Activated gamma-delta T cell treated with anti-CD3 and anti-CD28 coated beads, Interleukin-2, amount 50 U/mL, for 16 hours (primary cell): ENCODE results near the gene SNX32.
"Not testable (repeated sequence)": the region's sequence is repeated elsewhere in the genome, so short reads cannot be mapped to it uniquely, and the experiment has no call there.

Experiments
- DNase-seq: peaks from one replicate; pipeline ENCODE4 v3.0.0-alpha.2; 2020; ENCODE audit warnings: low read depth

SNX32 gene

GRCh38 chr11:65886826-65887722 lies 53.3 kb downstream of the SNX32 start:
- no peak for DNase-seq

GRCh38 chr11:65887723-65888162 lies 54.0 kb downstream of the SNX32 start:
- DNase-seq: no peak

GRCh38 chr11:65888163-65888814 lies 54.5 kb downstream of the SNX32 start, which contains the start of gene FIBP:
FIBP (minus strand) TSS chr11:65888471; CDS start chr11:65888418, 53 bp downstream.
- DNase-seq: peak; percentile 93

DNA sequence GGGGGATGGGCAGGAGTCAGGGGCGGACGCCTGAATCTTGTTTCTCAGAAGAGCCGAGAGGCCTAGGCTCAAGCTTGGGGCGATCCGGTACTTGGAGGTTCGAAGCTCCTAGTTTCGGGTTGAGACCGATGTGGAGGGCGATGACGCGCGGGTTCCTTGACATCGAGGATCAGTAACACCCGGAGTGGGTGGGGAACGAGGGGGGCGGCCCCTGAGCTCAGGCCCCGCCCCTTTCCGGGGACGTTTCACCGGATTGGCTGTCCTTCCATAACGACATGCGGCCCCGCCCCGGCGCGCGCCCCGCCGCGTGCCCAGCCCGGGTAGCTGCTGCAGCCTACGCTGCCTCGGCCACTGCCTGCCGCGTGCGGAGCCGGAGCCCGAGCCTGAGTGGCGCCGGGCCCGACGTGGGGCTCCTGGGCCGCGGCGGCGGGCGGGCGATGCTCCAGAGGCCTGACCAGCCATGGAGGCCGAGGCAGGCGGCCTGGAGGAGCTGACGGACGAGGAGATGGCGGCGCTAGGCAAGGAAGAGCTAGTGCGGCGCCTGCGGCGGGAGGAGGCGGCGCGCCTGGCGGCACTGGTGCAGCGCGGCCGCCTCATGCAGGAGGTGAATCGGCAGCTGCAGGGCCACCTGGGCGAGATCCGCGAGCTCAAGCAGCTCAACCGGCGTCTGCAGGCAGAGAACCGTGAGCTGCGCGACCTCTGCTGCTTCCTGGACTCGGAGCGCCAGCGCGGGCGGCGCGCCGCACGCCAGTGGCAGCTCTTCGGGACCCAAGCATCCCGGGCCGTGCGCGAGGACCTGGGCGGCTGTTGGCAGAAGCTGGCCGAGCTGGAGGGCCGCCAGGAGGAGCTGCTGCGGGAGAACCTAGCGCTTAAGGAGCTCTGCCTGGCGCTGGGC lies 56.8 kb downstream of the SNX32 start, which contains the start of gene CCDC85B:
Gene CCDC85B (plus strand): TSS at position 350 of the 895 bp plus-strand sequence. CDS start 111 bp downstream, at position 461.
- DNase-seq: peak; percentile 98

DNA sequence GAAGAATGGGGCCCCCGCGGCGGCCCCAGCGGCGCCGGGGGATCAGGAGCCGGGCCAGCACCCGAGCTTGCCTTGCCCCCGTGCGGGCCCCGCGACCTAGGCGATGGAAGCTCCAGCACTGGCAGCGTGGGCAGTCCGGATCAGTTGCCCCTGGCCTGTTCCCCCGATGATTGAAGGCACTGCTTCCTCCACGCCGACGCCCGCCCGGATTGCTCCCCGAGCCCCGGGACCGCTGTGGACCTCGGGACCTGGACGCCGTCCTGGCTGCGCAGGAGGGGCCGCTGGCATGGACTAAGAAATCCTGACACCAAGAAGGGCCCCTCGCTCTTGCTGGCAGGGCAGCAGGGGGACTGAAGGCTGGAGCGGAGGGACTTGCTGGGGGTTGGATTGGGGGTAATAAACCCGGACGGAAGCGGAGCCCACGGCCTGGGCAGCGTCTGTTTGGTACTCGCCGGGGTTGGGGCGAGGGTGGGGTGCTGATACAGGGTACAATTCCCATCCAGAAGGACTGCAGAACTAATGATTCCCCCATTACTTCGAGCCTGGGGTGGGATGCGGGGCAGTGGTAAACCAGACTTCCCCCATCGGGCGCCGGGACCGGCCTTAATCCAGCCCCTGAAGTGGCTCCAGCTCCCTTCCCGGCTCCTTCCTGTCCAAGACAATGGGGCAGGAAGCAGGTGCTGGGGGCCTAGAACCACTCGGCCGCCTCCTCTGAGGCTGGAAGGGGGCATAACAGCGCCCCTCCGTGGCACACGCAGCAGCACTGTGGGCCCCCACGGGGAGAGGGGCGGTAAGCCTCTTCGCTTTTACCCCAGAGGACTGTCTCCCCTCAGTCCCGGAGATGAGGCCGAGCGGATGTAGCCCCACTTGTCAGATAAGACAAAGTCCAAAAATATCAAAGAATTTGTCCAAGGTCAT lies 57.7 kb downstream of the SNX32 start:
- DNase-seq: no peak

GRCh38 chr11:65892137-65892540 lies 58.4 kb downstream of the SNX32 start:
- not testable (repeated sequence) for DNase-seq

DNA sequence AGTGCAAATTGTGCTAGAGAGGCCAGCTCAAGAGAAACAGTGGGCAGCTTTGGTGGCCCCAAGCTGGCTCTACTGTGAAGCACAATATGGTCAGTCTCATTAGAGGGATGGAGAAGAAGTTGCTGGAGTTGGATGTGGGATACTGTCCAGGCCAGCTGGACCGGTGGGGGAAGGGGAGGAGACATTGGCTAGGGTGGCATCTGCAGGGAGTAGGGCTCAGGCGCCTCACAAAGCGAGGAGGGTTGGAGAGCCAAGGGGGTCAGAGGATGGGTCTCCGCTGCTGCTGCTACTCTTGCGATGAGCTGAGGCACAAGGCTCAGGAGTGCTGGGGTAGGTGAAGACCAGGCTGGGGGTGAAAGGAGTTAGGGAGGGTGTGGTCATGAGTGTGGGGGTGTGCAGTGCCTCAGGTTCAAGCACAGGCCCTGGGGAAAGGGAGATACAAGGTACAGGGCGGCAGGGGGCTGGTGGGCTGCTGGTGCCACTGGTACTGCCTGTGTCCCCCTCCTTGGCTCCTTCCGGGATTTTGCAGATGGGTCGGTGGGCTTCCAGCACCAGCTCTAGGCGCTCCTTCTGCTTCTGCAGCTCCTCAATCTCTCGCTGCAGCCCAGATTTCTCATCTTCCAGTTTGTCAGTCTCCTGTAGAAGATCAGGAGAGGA lies 59.0 kb downstream of the SNX32 start:
- DNase-seq: no peak

GRCh38 chr11:65894034-65894591 lies 60.4 kb downstream of the SNX32 start:
- no peak for DNase-seq

- DNase-seq: no peak
These were observed 61.8 kb downstream of the SNX32 start for GRCh38 chr11:65895482-65895981.

DNA sequence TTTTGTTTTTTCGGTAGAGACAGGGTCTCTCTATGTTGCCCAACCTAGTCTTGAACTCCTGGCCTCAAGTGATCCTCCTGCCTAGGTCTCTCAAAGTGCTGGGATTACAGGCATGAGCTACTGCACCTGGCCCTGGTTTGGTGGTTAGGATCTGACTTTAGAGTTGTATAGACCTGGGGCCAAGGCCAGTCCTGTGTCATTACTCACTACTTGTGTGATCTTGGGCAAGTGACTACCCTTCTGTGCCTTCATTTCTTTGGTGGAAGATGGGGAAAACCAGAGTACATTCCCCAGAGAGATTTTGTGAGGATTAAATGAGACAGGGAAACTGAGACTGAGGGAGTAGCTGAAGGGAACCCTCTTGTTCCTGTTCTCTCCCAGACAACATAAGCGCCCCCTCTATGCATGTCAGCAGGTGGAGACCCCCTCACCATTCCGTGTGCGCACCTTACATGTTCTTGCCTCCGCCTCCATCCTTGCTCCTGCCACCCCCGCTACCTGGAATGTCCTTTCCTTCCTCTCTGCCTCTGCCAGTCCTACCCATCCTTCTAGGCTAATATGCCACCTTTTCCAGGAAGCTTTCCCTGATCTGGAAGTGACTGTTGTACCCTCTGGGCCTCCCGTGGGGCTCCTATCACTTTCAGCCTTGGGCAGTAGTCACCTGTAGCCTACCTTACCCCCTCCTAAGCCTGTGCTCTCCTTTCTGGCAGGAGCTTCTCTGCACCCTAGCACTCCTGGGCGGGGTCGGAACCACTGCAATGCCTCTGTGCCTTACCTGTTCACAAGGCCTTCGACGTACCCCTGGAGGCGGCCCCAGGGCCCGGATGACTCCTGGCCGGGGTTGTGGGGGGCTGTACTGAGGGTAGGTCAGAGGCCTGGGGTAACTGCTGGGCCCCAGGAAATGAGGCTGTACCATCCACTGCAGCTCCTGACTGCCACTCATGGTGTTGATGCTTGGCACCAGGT lies 62.6 kb downstream of the SNX32 start:
- no peak for DNase-seq

DNA sequence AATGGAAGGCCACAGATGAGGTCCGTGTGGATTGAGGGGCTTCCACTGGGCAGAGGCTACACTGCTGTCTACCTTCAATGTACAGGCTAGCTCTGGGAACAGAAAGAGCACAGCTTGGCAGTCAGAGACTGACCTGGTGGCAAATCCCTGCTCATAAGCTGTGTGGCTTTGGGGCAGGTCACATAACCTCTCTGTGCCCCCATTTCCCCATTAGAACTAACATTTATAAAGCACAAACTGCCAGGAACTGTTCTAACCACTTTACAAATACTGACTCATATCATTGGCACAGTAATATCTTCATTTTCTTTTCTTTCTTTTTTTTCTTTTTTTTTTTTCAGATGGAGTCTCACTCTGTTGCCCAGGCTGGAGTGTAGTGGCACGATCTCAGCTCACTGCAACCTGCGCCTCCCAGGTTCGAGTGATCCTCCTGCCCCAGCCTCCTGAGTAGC lies 63.3 kb downstream of the SNX32 start:
- DNase-seq: no peak

DNA sequence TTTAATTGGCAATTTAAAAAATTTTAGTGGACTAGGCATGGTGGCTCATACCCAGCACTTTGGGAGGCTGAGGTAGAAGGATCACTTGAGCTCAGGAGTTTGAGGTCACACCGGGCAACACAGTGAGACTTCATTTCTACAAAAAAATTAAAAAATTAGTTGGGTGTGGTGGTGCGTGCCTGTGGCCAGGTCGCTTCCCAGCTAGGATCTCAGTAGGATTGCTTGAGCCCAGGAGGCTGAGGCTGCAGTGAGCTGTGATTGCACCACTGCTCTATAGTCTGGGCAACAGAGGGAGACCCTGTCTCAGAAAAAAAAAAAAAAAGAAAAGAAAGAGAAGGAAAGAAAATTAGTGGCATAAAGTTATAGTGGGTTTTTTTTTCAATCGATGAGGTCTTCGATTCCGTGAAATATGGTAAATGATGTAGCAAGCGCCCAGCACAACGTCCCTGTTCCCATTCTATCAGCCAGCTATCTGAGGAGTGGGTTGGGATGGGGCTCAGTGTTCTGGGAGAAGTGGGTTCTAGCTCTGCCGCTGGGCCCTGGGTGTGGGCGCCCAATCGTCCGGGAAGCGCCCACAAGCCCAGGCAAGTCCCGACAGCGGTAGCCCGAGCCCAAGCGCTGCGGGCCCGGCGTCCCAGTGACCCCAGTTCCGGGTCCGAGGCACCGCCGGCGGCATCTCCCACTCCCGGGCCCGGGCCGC lies 65.0 kb downstream of the SNX32 start:
- DNase-seq: no peak

- DNase-seq: peak; percentile 58
These were observed 65.8 kb downstream of the SNX32 start for GRCh38 chr11:65899356-65900124.

GRCh38 chr11:65900125-65900898 lies 66.5 kb downstream of the SNX32 start, which contains the start of gene FOSL1:
FOSL1 (minus strand) TSS chr11:65900388; CDS start chr11:65900339, 49 bp downstream.
- DNase-seq: peak; percentile 83

DNA sequence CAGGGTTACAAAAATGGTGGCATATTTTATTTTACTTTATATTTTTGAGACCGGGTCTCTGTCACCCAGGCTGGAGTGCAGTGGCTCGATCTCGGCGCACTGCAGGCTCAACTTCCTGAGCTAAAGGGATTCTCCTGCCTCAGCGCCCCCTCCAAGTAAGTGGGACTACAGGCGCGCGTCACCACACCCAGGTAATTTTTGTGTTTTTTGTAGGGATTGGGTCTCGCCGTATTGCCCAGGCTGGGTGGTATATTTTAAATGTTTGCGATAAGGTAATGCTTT lies 67.1 kb downstream of the SNX32 start:
- no peak for DNase-seq

GRCh38 chr11:65903068-65903481 lies 69.3 kb downstream of the SNX32 start:
- no peak for DNase-seq
